ENCODE data around the gene SLAMF9. TPM values are rescaled to one million over a fixed set of nuclear protein-coding genes. Genes with fewer than 3 reads are reported as not detected.

The SLAMF9 gene
- total RNA-seq, 1 experiment from 2014 or later = not detected

GRCh38 chr1:159930634-159931033, 23.4 kb downstream of the SLAMF9 start:
- CTCF ChIA-PET = interaction anchor here (1.1 to 2.9 kb wide), 5 partner anchors 15 to 155 kb away, joined by 3 to 24 read pairs (median 5); partner anchors contain the start of gene IGSF9

More at GRCh38 chr1:159930634-159931033, 23.4 kb downstream of the SLAMF9 start:
- DNase-seq (ENCODE audit: low spot score) = no peak
- Mint-ChIP-seq H3K27me3 (ENCODE audit: low read depth) (no peaks in the 10 kb centered on the region), H3K27ac (no peak overlapping the region; the same call in 1 of the 2 replicates), H3K9me3 (no peaks in the 10 kb centered on the region), H3K36me3 (peaks cover 34% of the 10 kb centered on the region), H3K4me1 (peaks cover 13% of the 10 kb centered on the region), H3K4me3 (no peak overlapping the region)
- ATAC-seq = no peak
- no peak for TF ChIP-seq ZNF425 (CRISPR knock-in tag; conservative IDR thresholded peaks at IDR 0.05)
- TF ChIP-seq ZNF281 (CRISPR knock-in tag; IDR thresholded peaks at IDR 0.05) = no peak
- no peak for TF ChIP-seq ESRRA (CRISPR knock-in tag; IDR thresholded peaks at IDR 0.05; ENCODE audit: borderline replicate concordance)
- no peak for TF ChIP-seq HMGXB4 (CRISPR knock-in tag; IDR thresholded peaks at IDR 0.05)
- TF ChIP-seq FOXP1 (CRISPR knock-in tag; IDR thresholded peaks at IDR 0.05; ENCODE audit: borderline replicate concordance) = no peak
- TF ChIP-seq CBFB (CRISPR knock-in tag; IDR thresholded peaks at IDR 0.05; ENCODE audit: low read depth) = no peak
- TF ChIP-seq MYBL2 (CRISPR knock-in tag; IDR thresholded peaks at IDR 0.05) = no peak
- no peak for TF ChIP-seq ZNF532 (CRISPR knock-in tag; IDR thresholded peaks at IDR 0.05; ENCODE audit: borderline replicate concordance)
- no peak for TF ChIP-seq TEAD1 (CRISPR knock-in tag; IDR thresholded peaks at IDR 0.05)
- no peak for TF ChIP-seq SMAD3 (CRISPR knock-in tag; IDR thresholded peaks at IDR 0.05; ENCODE audit: borderline replicate concordance)
- no peak for TF ChIP-seq CDX4 (CRISPR knock-in tag; IDR thresholded peaks at IDR 0.05; ENCODE audit: borderline replicate concordance)
- no peak for TF ChIP-seq E2F1 (CRISPR knock-in tag; IDR thresholded peaks at IDR 0.05)
- no peak for TF ChIP-seq KAT7 (CRISPR knock-in tag; IDR thresholded peaks at IDR 0.05; ENCODE audit: borderline replicate concordance)
- TF ChIP-seq TCF7 (CRISPR knock-in tag; IDR thresholded peaks at IDR 0.05; ENCODE audit: low read depth) = no peak
- POLR2A ChIA-PET = interaction anchor here (0.5 kb wide), 1 partner anchor 37 kb away, joined by 3 read pairs; no protein-coding TSS in a partner anchor
